AG04450 (cell line): ENCODE data around the gene SV2B. TPM values are rescaled to one million over a fixed set of nuclear protein-coding genes. Genes with fewer than 3 reads are reported as not detected.
A peak's percentile ranks its signal among the peaks of the same experiment; 100 is the strongest.

Source experiments
- CTCF ChIA-PET: fragments of 300-600, 350-600 bp; formaldehyde crosslinking; extraction: SDS; loops from one replicate; lab custom pipeline; 2022; ENCODE audit warnings: antibody characterized with exemption, inconsistent platforms; lab: Charles Lee
- POLR2A ChIA-PET: fragments of 350-600 bp; formaldehyde crosslinking; extraction: SDS; loops from one replicate; lab custom pipeline; 2021; ENCODE audit warnings: antibody characterized with exemption, inconsistent platforms; lab: Yijun Ruan, JAX
- DNase-seq: peaks from one replicate; pipeline ENCODE4 v3.0.0-alpha.2; 2011; ENCODE audit warnings: low read depth, low spot score
- H3K27ac ChIP-seq: one replicate; pipeline ENCODE4 v1.5.1; 2012; ENCODE audit warnings: low read depth, low read length, control low read depth
- H3K27me3 ChIP-seq: one replicate; pipeline ENCODE4 v1.6.0; 2012; ENCODE audit warnings: low read length; ENCODE audit not compliant: control insufficient read depth, insufficient read depth
- H3K4me3 ChIP-seq: 2 replicates; pipeline ENCODE4 v1.5.1; 2011; ENCODE audit warnings: mild to moderate bottlenecking, low read depth, low read length, control low read depth
- H3K9me3 ChIP-seq: 2 replicates; pipeline ENCODE4 v1.5.1; 2012; ENCODE audit warnings: low read length; ENCODE audit not compliant: control insufficient read depth, insufficient read depth
- polyA minus RNA-seq: library from RNA; depleted of rRNA, polyadenylated mRNA; stranded (reverse); fragments of >200 nt; gene quantifications from 2 replicates; pipeline ENCODE4 v1.2.3, GENCODE V29; 2011; rRNA and poly(A)+ RNA removed
- polyA plus RNA-seq: library from polyadenylated mRNA; depleted of rRNA; stranded (reverse); fragments of >200 nt; gene quantifications from 2 replicates; pipeline ENCODE4 v1.2.3, GENCODE V29; 2011; rRNA removed
- TF ChIP-seq, protein P1 (sequence below): IDR thresholded peaks from 2 replicates; pipeline ENCODE4 v1.5.1; 2011; ENCODE audit warnings: low read depth, low read length, control low read depth, inconsistent platforms

Gene SV2B, protein sequence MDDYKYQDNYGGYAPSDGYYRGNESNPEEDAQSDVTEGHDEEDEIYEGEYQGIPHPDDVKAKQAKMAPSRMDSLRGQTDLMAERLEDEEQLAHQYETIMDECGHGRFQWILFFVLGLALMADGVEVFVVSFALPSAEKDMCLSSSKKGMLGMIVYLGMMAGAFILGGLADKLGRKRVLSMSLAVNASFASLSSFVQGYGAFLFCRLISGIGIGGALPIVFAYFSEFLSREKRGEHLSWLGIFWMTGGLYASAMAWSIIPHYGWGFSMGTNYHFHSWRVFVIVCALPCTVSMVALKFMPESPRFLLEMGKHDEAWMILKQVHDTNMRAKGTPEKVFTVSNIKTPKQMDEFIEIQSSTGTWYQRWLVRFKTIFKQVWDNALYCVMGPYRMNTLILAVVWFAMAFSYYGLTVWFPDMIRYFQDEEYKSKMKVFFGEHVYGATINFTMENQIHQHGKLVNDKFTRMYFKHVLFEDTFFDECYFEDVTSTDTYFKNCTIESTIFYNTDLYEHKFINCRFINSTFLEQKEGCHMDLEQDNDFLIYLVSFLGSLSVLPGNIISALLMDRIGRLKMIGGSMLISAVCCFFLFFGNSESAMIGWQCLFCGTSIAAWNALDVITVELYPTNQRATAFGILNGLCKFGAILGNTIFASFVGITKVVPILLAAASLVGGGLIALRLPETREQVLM
- polyA plus RNA-seq (not detected in 2 replicates), polyA minus RNA-seq (not detected in 2 replicates)

DNA sequence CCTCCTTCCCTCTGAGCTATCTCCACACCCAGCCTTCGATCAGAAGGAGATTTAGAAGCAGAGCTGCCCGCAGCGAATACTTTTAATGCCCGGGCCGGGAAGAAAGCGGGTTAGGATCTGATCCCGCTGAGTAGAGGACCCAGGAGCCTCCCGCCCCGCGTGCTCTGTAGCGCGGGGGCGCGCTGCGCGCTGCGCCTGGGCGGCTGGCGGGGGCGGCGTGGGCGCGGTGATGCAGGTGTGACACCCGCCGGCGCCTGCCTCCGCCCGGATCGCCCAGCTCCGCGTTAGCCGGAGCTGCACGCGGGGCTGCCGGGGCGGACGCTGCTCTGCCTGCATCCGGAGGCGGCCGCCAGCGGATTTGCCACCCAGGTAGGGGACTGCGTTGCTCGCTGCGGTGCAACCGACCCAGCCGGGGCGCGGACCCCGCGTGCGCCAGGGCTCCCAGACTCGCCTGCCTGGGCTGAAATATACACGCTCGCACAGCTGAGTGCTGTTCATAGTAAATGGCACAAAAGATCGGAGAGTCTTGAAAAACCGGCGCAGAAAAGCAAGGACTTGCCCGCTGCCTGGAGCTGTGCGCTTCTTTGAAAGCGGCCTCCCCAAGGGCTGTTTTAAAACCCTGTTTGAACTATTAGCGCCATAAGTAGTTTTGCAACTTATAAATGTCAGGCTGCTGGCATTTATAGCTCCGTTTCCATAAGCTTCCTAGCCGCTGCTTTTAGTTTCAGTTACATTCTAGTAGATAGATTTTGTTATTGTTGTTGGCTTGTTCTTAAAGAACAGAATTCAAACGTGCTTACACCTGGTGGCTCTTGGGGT, at the start of gene SV2B:
Gene SV2B, plus strand, starts transcription at position 263 of the 819 bp plus-strand sequence. CDS start 126,007 bp downstream, outside the sequence.
- ChIA-PET POLR2A (interaction anchor here (0.6 kb wide), 1 partner anchor 1597 kb away, joined by 6 read pairs; no protein-coding TSS in a partner anchor), CTCF (no interaction called here)
- H3K4me3 ChIP-seq = peak within 1 kb of the TSS; percentile 49
- no peak for DNase-seq
- TF ChIP-seq, protein P1, sequence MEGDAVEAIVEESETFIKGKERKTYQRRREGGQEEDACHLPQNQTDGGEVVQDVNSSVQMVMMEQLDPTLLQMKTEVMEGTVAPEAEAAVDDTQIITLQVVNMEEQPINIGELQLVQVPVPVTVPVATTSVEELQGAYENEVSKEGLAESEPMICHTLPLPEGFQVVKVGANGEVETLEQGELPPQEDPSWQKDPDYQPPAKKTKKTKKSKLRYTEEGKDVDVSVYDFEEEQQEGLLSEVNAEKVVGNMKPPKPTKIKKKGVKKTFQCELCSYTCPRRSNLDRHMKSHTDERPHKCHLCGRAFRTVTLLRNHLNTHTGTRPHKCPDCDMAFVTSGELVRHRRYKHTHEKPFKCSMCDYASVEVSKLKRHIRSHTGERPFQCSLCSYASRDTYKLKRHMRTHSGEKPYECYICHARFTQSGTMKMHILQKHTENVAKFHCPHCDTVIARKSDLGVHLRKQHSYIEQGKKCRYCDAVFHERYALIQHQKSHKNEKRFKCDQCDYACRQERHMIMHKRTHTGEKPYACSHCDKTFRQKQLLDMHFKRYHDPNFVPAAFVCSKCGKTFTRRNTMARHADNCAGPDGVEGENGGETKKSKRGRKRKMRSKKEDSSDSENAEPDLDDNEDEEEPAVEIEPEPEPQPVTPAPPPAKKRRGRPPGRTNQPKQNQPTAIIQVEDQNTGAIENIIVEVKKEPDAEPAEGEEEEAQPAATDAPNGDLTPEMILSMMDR = no peak
- H3K9me3 ChIP-seq = no peaks in the 10 kb centered on the region
- no peak within 1 kb of the TSS for H3K27ac ChIP-seq
- H3K27me3 ChIP-seq = peaks cover 46% of the 10 kb centered on the region

DNA sequence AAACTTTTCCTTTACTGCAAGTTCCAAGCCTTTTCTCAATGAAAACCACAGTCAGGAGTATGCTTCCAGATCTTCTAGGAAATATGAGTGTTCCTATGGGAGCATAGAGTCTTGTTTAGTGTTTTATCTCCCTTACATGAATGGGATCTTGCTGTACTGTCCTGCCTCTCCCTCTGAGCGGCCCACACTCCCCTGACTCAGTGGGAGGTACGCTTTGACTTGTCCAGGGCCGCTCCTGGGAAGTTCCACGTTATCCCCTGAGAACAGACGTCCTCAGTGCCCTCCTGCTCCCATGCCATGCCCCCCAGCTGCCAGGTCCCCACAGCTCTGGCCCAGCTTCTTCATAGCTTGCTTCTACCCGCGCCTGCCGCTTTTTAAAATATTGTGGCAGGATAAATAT, 48.8 kb upstream of the SV2B start:
- Histone ChIP-seq H3K9me3 (no peaks in the 10 kb centered on the region), H3K4me3 (no peak overlapping the region), H3K27ac (no peak overlapping the region), H3K27me3 (peaks cover 8% of the 10 kb centered on the region)
- no peak for DNase-seq
- ChIA-PET POLR2A (no interaction called here), CTCF (interaction anchor here (2.5 to 5.9 kb wide), 2 partner anchors 93 to 221 kb away, joined by 18 to 157 read pairs; partner anchors contain the start of gene RCCD1)
- TF ChIP-seq, protein P1 = no peak

- H3K4me3 ChIP-seq = no peak overlapping the region
- H3K27ac ChIP-seq = no peak overlapping the region
- no peaks in the 10 kb centered on the region for H3K9me3 ChIP-seq
- TF ChIP-seq, protein P1 = no peak
- no peak for DNase-seq
- ChIA-PET POLR2A (no interaction called here), CTCF (interaction anchor here (0.8 to 5.1 kb wide), 7 partner anchors 21 to 796 kb away, joined by 3 to 148 read pairs (median 6); no protein-coding TSS in a partner anchor)
- peaks cover 12% of the 10 kb centered on the region for H3K27me3 ChIP-seq
Observed at GRCh38 chr15:91054816-91055215, 45.2 kb upstream of the SV2B start.

GRCh38 chr15:91055548-91056331, 44.3 kb upstream of the SV2B start:
- ChIA-PET POLR2A (no interaction called here), CTCF (interaction anchor here (0.6 to 5.1 kb wide), 30 partner anchors 9 to 836 kb away, joined by 3 to 148 read pairs (median 4); no protein-coding TSS in a partner anchor)
- peaks cover 12% of the 10 kb centered on the region for H3K27me3 ChIP-seq
- no peaks in the 10 kb centered on the region for H3K9me3 ChIP-seq
- TF ChIP-seq, protein P1 = peak; percentile 73
- no peak overlapping the region for H3K4me3 ChIP-seq
- no peak overlapping the region for H3K27ac ChIP-seq
- DNase-seq = peak; percentile 11
